Spinal cord (tissue), 10 donors: Measurements from ENCODE around the gene MSANTD3. TPM values are rescaled to one million over a fixed set of nuclear protein-coding genes. Genes with fewer than 3 reads are reported as not detected.
"Not testable (repeated sequence)": the region's sequence is repeated elsewhere in the genome, so short reads cannot be mapped to it uniquely, and the experiment has no call there.

Experiments used
- DNase-seq, 6 donors: peaks; one replicate each; pipeline versions ENCODE4 v3.0.0 to v3.0.0-alpha.2; 2013 to 2015; ENCODE audit warnings: low spot score in 6 of 6, low read depth in 4 of 6
- H3K27ac ChIP-seq: one replicate; pipeline ENCODE4 v1.5.1; 2013; ENCODE audit warnings: low read depth, low read length, control low read depth
- H3K27me3 ChIP-seq: one replicate; pipeline ENCODE4 v1.6.1; 2013; ENCODE audit warnings: low read length; ENCODE audit not compliant: control insufficient read depth, insufficient read depth
- H3K36me3 ChIP-seq: one replicate; pipeline ENCODE4 v1.6.1; 2013; ENCODE audit warnings: low read length; ENCODE audit not compliant: control insufficient read depth, insufficient read depth
- H3K4me1 ChIP-seq: one replicate; pipeline ENCODE4 v1.6.1; 2013; ENCODE audit warnings: low read length; ENCODE audit not compliant: control insufficient read depth, insufficient read depth
- H3K4me3 ChIP-seq: one replicate; pipeline ENCODE4 v1.5.1; 2013; ENCODE audit warnings: low read depth, low read length, control low read depth
- H3K9me3 ChIP-seq: one replicate; pipeline ENCODE4 v1.6.1; 2013; ENCODE audit warnings: low read length; ENCODE audit not compliant: control insufficient read depth, insufficient read depth
- WGBS: methylation state at CpG from one replicate; pipeline ENCODE4 v1.1.5; 2013; ENCODE audit warnings: missing lambda C conversion rate; ENCODE audit not compliant: insufficient coverage; 5-methylcytosine and 5-hydroxymethylcytosine counted together
- long read RNA-seq, 4 donors: transcript quantifications; one replicate each; lab custom pipeline, GENCODE V29; 2026
- polyA plus RNA-seq, 2 donors: library from polyadenylated mRNA; unstranded; fragments of 120-200 nt; gene quantifications; one replicate each; pipeline ENCODE4 v1.2.1, GENCODE V29; 2013; ENCODE audit not compliant: insufficient read length in 2 of 2
- total RNA-seq, 2 donors: library from RNA; depleted of rRNA in 1 of 2; stranded (reverse); fragments of 120-200 nt in 1 of 2; fragments of >200 nt in 1 of 2; gene quantifications; one replicate each; pipeline versions ENCODE4 v1.2.3 to v1.2.4, GENCODE V29; 2013 to 2014
- donor health status: healthy.

Gene MSANTD3, protein sequence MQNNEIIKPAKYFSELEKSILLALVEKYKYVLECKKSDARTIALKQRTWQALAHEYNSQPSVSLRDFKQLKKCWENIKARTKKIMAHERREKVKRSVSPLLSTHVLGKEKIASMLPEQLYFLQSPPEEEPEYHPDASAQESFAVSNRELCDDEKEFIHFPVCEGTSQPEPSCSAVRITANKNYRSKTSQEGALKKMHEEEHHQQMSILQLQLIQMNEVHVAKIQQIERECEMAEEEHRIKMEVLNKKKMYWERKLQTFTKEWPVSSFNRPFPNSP
- total RNA-seq: 10 to 100 TPM; 22.2 to 30.5 TPM
- polyA plus RNA-seq: 10 to 100 TPM; 32.5 to 32.9 TPM
- long read RNA-seq, donor 1, transcript MSANTD3-203 (3 exons, 1,362 nt): major isoform, 13 of 28 reads
- long read RNA-seq, donor 1, transcript MSANTD3-207 (3 exons, 1,748 nt): minor isoform, 5 of 28 reads
- long read RNA-seq, donor 1, partial matches to known transcripts: 10 of 28 reads
- long read RNA-seq, donor 1, other reads (novel, unspliced or antisense): 0 of 28 reads
- long read RNA-seq, donor 2, transcript MSANTD3-203 (3 exons, 1,362 nt): major isoform, 9 of 9 reads
- long read RNA-seq, donor 2, partial matches to known transcripts: 0 of 9 reads
- long read RNA-seq, donor 2, other reads (novel, unspliced or antisense): 0 of 9 reads
- long read RNA-seq, donor 3, transcript MSANTD3-203 (3 exons, 1,362 nt): major isoform, 16 of 32 reads
- long read RNA-seq, donor 3, partial matches to known transcripts: 15 of 32 reads
- long read RNA-seq, donor 3, other reads (novel, unspliced or antisense): 0 of 32 reads
- long read RNA-seq, donor 4, transcript MSANTD3-203 (3 exons, 1,362 nt): major isoform, 9 of 23 reads
- long read RNA-seq, donor 4, partial matches to known transcripts: 11 of 23 reads
- long read RNA-seq, donor 4, other reads (novel, unspliced or antisense): 0 of 23 reads

DNA sequence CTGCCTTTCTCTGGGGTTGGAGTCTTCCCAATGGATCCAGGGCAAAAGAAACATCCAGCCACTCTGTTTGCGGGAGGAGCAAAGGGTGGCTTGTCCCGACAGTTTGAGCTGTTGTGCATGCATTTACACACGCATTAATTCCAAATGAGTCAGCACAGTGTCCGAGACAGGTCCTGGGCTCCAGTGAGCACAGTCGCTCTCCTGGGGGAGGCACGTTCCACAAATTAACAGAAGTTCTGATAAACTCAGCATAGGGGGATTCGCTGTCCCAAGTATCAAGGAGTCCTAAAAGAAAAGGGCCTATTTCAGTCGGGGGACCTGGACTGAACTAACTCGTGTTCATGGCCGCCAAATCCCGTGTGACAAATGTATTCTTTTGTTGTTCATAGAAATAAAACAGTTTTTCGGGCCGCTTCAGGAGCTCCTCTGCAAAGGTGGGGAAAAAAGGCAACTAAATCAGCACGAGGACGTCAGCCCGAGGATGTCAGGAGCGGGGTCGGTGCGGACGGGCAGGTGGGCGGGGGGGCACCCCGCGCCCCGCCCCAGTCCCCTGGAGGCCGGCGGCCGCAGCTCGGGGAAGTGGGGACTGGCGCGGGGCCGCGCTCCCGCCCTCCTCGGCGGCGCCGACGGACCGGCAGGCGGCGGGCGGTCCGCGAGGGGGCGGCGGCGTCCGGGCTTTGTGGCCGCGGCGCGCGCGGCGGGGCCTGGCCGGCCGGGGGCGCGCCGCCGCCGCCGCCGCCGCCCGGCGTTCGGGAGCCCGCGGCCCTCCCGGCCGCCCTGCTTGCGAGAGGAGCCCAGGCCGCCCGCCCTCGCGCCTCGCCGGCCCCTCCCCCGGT lies at the start of gene MSANTD3:
Gene MSANTD3 (plus strand): TSS at position 614 of the 836 bp plus-strand sequence. CDS start 14,796 bp downstream, outside the sequence.
- no peaks in the 10 kb centered on the region for H3K27me3 ChIP-seq
- peak in 4 of 6 donors; percentile 31 to 83 (median 52) for DNase-seq
- H3K4me3 ChIP-seq: peak within 1 kb of the TSS; percentile 68
- H3K9me3 ChIP-seq: no peaks in the 10 kb centered on the region
- WGBS: under 1% methylated on average over 80 of the region's 80 CpGs
- H3K4me1 ChIP-seq: peaks cover 11% of the 10 kb centered on the region
- peak within 1 kb of the TSS; percentile 82 for H3K27ac ChIP-seq
- no peaks in the 10 kb centered on the region for H3K36me3 ChIP-seq

DNA sequence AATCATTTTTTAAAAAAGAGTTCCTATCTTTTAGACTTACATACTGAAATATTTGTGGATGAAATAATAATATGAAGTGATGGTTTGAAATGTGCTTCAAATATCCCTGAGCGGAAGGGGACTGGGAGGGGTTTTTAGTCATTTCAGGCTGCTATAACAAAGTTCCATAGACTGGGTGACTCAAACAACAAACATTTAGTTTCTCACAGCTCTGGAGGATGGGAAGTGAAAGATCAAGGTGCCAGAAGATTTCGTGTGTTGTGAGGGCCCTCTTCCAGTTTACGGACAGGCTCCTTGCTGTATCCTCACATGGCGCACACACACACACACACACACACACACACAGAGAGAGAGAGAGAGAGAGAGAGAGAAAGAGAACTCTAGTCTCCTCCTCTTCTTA lies 47.1 kb upstream of the MSANTD3 start:
- Histone ChIP-seq H3K36me3 (no peaks in the 10 kb centered on the region), H3K4me1 (no peaks in the 10 kb centered on the region), H3K27ac (no peak overlapping the region), H3K27me3 (no peaks in the 10 kb centered on the region), H3K4me3 (no peak overlapping the region), H3K9me3 (no peaks in the 10 kb centered on the region)
- no peak for DNase-seq
- no CpG with 5 or more reads among the region's 4 CpGs for WGBS

- 97% methylated on average over 19 of the region's 21 CpGs for WGBS
- H3K9me3 ChIP-seq, H3K4me1 ChIP-seq, H3K4me3 ChIP-seq, H3K36me3 ChIP-seq, H3K27me3 ChIP-seq, DNase-seq, H3K27ac ChIP-seq: not testable (repeated sequence)
Measured at GRCh38 chr9:100392989-100393388, 34.0 kb upstream of the MSANTD3 start.

DNA sequence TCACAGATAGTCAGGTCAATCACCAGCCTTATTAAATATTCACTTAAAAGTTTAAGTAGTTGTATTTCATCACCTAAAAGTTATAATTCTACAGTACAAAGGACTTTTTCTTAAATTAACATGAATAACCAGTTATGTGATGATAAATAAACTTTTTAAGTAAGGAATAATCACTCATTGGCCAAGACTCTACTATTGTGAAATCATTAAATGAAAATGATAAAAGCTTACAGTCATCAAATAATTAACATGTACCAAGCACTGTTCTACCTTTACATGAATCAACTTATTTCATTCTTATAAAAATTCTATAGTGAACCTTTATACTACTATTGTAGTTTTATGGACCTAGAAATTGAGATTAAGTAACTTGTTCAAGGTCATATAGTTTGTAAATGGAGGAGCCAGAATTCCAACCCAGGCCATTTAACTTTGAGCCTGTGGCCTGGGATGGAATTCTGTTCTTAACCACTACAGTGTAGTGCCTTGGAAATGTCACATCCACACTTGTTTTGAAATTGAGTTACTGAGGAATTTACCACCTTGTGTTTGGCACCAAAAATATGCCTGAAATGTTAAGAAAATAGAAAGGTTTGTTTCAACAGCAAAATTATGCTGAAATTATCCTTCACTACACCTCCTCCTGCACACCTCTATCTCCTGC lies 32.8 kb upstream of the MSANTD3 start:
- no peaks in the 10 kb centered on the region for H3K27me3 ChIP-seq
- no peak for DNase-seq
- H3K27ac ChIP-seq: no peak overlapping the region
- peaks cover 3% of the 10 kb centered on the region for H3K36me3 ChIP-seq
- H3K4me1 ChIP-seq: no peaks in the 10 kb centered on the region
- no peak overlapping the region for H3K4me3 ChIP-seq
- no peaks in the 10 kb centered on the region for H3K9me3 ChIP-seq

- no peak for DNase-seq
Measured at GRCh38 chr9:100394816-100395215, 32.1 kb upstream of the MSANTD3 start.

GRCh38 chr9:100396769-100397168 lies 30.2 kb upstream of the MSANTD3 start:
- no peak overlapping the region for H3K27ac ChIP-seq
- no peak overlapping the region for H3K4me3 ChIP-seq
- no peaks in the 10 kb centered on the region for H3K36me3 ChIP-seq
- no peaks in the 10 kb centered on the region for H3K9me3 ChIP-seq
- no peaks in the 10 kb centered on the region for H3K4me1 ChIP-seq
- H3K27me3 ChIP-seq: no peaks in the 10 kb centered on the region
- no CpG with 5 or more reads among the region's 9 CpGs for WGBS
- no peak for DNase-seq

More at GRCh38 chr9:100394816-100395215, 32.1 kb upstream of the MSANTD3 start:
- no peak overlapping the region for H3K27ac ChIP-seq
- peaks cover 3% of the 10 kb centered on the region for H3K36me3 ChIP-seq
- H3K27me3 ChIP-seq: no peaks in the 10 kb centered on the region
- no peaks in the 10 kb centered on the region for H3K4me1 ChIP-seq
- no peak overlapping the region for H3K4me3 ChIP-seq
- no peaks in the 10 kb centered on the region for H3K9me3 ChIP-seq
- no CpG with 5 or more reads among the region's 2 CpGs for WGBS

- H3K4me3 ChIP-seq: no peak overlapping the region
- no peaks in the 10 kb centered on the region for H3K27me3 ChIP-seq
- no peak overlapping the region for H3K27ac ChIP-seq
- H3K36me3 ChIP-seq: no peaks in the 10 kb centered on the region
- DNase-seq: no peak
- no peaks in the 10 kb centered on the region for H3K4me1 ChIP-seq
- no peaks in the 10 kb centered on the region for H3K9me3 ChIP-seq
- WGBS: 100% methylated on average over 1 of the region's 3 CpGs
Measured at GRCh38 chr9:100397529-100398266, 29.2 kb upstream of the MSANTD3 start.

GRCh38 chr9:100401042-100401441 lies 25.9 kb upstream of the MSANTD3 start:
- DNase-seq: no peak
- H3K4me3 ChIP-seq: no peak overlapping the region
- no peaks in the 10 kb centered on the region for H3K27me3 ChIP-seq
- 86% methylated on average over 1 of the region's 1 CpG for WGBS
- no peak overlapping the region for H3K27ac ChIP-seq
- no peaks in the 10 kb centered on the region for H3K36me3 ChIP-seq
- H3K4me1 ChIP-seq: no peaks in the 10 kb centered on the region
- H3K9me3 ChIP-seq: no peaks in the 10 kb centered on the region
